HEK293T (cell line): ENCODE measurements around the gene POP4.

ENCODE experiments used
- CTCF ChIA-PET: fragments of 350-600 bp; formaldehyde crosslinking; extraction: SDS; loops from one replicate; lab custom pipeline; 2021; ENCODE audit warnings: antibody characterized with exemption, inconsistent platforms; lab: Yijun Ruan, JAX
- POLR2A ChIA-PET: fragments of 350-600 bp; formaldehyde crosslinking; extraction: SDS; loops from one replicate; lab custom pipeline; 2020; ENCODE audit warnings: antibody characterized with exemption, inconsistent platforms; lab: Yijun Ruan, JAX
- DNase-seq: peaks from one replicate; pipeline ENCODE4 v3.0.0; 2012; ENCODE audit warnings: mixed read lengths; ENCODE audit errors: extremely low spot score
- ARNT ChIP-seq: fragments of 450-650 bp; IDR thresholded peaks from 2 replicates; pipeline ENCODE4 v1.6.1; 2017; ENCODE audit warnings: mild to moderate bottlenecking
- BHLHE40 ChIP-seq: fragments of 450-650 bp; IDR thresholded peaks from 2 replicates; pipeline ENCODE4 v1.6.1; 2016; ENCODE audit warnings: mild to moderate bottlenecking, moderate library complexity, borderline replicate concordance
- CTBP1 ChIP-seq: fragments of 450-650 bp; IDR thresholded peaks from 2 replicates; pipeline ENCODE4 v1.6.1; 2016; ENCODE audit warnings: borderline replicate concordance
- ELF4 ChIP-seq: fragments of 450-650 bp; IDR thresholded peaks from 2 replicates; pipeline ENCODE4 v1.6.1; 2017; ENCODE audit warnings: antibody characterized with exemption
- FOXA1 ChIP-seq: fragments of 450-650 bp; IDR thresholded peaks from 2 replicates; pipeline ENCODE4 v1.6.1; 2016; ENCODE audit warnings: mild to moderate bottlenecking
- FOXK2 ChIP-seq: fragments of 450-650 bp; IDR thresholded peaks from 2 replicates; pipeline ENCODE4 v1.6.1; 2016; ENCODE audit warnings: mild to moderate bottlenecking
- FOXM1 ChIP-seq: fragments of 450-650 bp; IDR thresholded peaks from 2 replicates; pipeline ENCODE4 v1.6.1; 2017; ENCODE audit warnings: mild to moderate bottlenecking, borderline replicate concordance
- HDGF ChIP-seq: fragments of 450-650 bp; IDR thresholded peaks from 2 replicates; pipeline ENCODE4 v1.6.1; 2017; ENCODE audit warnings: antibody characterized with exemption, borderline replicate concordance
- L3MBTL2 ChIP-seq: fragments of 450-650 bp; conservative IDR thresholded peaks from 2 replicates; pipeline ENCODE4 v1.6.1; 2016; ENCODE audit warnings: mild to moderate bottlenecking
- LEF1 ChIP-seq: fragments of 450-650 bp; IDR thresholded peaks from 2 replicates; pipeline ENCODE4 v1.6.1; 2017; ENCODE audit warnings: mild to moderate bottlenecking, borderline replicate concordance
- NFRKB ChIP-seq: fragments of 450-650 bp; IDR thresholded peaks from 2 replicates; pipeline ENCODE4 v1.6.1; 2016; ENCODE audit warnings: mild to moderate bottlenecking, moderate library complexity
- PKNOX1 ChIP-seq: fragments of 450-650 bp; IDR thresholded peaks from 2 replicates; pipeline ENCODE4 v1.6.1; 2016
- SP1 ChIP-seq: fragments of 450-650 bp; IDR thresholded peaks from 2 replicates; pipeline ENCODE4 v1.6.1; 2017
- SUZ12 ChIP-seq: fragments of 450-650 bp; IDR thresholded peaks from 2 replicates; pipeline ENCODE4 v1.6.1; 2016; ENCODE audit warnings: mild to moderate bottlenecking
- TARDBP ChIP-seq: fragments of 450-650 bp; IDR thresholded peaks from 2 replicates; pipeline ENCODE4 v1.6.1; 2016
- ZNF384 ChIP-seq: fragments of 450-650 bp; IDR thresholded peaks from 2 replicates; pipeline ENCODE4 v1.6.1; 2016

Gene POP4

GRCh38 chr19:29564574-29565005 lies 41.5 kb upstream of the POP4 start:
- POLR2A ChIA-PET: no interaction called here
- CTCF ChIA-PET: no interaction called here
- TF ChIP-seq SP1: no peak
- TF ChIP-seq BHLHE40: no peak
- no peak for TF ChIP-seq ELF4
- TF ChIP-seq HDGF: no peak
- TF ChIP-seq FOXK2: no peak
- no peak for TF ChIP-seq L3MBTL2
- TF ChIP-seq NFRKB: no peak
- TF ChIP-seq ZNF384: no peak
- no peak for TF ChIP-seq FOXA1
- TF ChIP-seq LEF1: no peak
- no peak for TF ChIP-seq ARNT
- TF ChIP-seq TARDBP: no peak
- TF ChIP-seq PKNOX1: no peak
- TF ChIP-seq FOXM1: no peak
- no peak for TF ChIP-seq CTBP1
- TF ChIP-seq SUZ12: no peak
- DNase-seq: no peak

GRCh38 chr19:29565171-29565570 lies 40.9 kb upstream of the POP4 start:
- CTCF ChIA-PET: no interaction called here
- DNase-seq: no peak

GRCh38 chr19:29566496-29567054 lies 39.5 kb upstream of the POP4 start:
- TF ChIP-seq CTBP1: no peak
- no peak for TF ChIP-seq ELF4
- no peak for TF ChIP-seq SP1
- no peak for TF ChIP-seq NFRKB
- TF ChIP-seq LEF1: no peak
- TF ChIP-seq HDGF: no peak
- TF ChIP-seq FOXM1: no peak
- no peak for TF ChIP-seq ARNT
- TF ChIP-seq L3MBTL2: no peak
- no peak for DNase-seq
- ChIA-PET POLR2A (no interaction called here), CTCF (no interaction called here)

More at GRCh38 chr19:29565171-29565570, 40.9 kb upstream of the POP4 start:
- POLR2A ChIA-PET: no interaction called here
- TF ChIP-seq L3MBTL2 (no peak), HDGF (no peak), ELF4 (no peak), PKNOX1 (no peak), FOXM1 (no peak)

- no peak for DNase-seq
- no peak for TF ChIP-seq ZNF384
- TF ChIP-seq HDGF: no peak
- no peak for TF ChIP-seq PKNOX1
- no peak for TF ChIP-seq CTBP1
- TF ChIP-seq NFRKB: no peak
- no peak for TF ChIP-seq BHLHE40
- TF ChIP-seq LEF1: no peak
- no peak for TF ChIP-seq L3MBTL2
- TF ChIP-seq TARDBP: no peak
- no peak for TF ChIP-seq ELF4
- no peak for TF ChIP-seq SP1
- TF ChIP-seq FOXK2: no peak
- no peak for TF ChIP-seq ARNT
- TF ChIP-seq FOXM1: no peak
- TF ChIP-seq SUZ12: no peak
- TF ChIP-seq FOXA1: no peak
- ChIA-PET CTCF (interaction anchor here (0.6 kb wide), 1 partner anchor 245 kb away, joined by 6 read pairs; no protein-coding TSS in a partner anchor), POLR2A (no interaction called here)
These were observed 38.6 kb upstream of the POP4 start for GRCh38 chr19:29567366-29567915.

- no peak for TF ChIP-seq FOXM1
- TF ChIP-seq FOXA1: no peak
- no peak for TF ChIP-seq CTBP1
- TF ChIP-seq PKNOX1: no peak
- TF ChIP-seq FOXK2: no peak
- TF ChIP-seq SP1: no peak
- TF ChIP-seq LEF1: no peak
- no peak for TF ChIP-seq TARDBP
- no peak for TF ChIP-seq NFRKB
- no peak for TF ChIP-seq L3MBTL2
- TF ChIP-seq ARNT: no peak
- TF ChIP-seq BHLHE40: no peak
- TF ChIP-seq ELF4: no peak
- no peak for TF ChIP-seq SUZ12
- no peak for TF ChIP-seq ZNF384
- no peak for TF ChIP-seq HDGF
- ChIA-PET CTCF (no interaction called here), POLR2A (no interaction called here)
- DNase-seq: no peak
These were observed 37.8 kb upstream of the POP4 start for GRCh38 chr19:29568036-29569025.
